NB4 (cell line): ENCODE results near the gene DNAJA3.

Experiments used
- CTCF ChIP-seq: IDR thresholded peaks from one replicate; pipeline ENCODE4 v1.5.1; 2012; ENCODE audit warnings: low read depth, low read length
- MYC ChIP-seq: IDR thresholded peaks from 2 replicates; pipeline ENCODE4 v1.6.1; 2011; ENCODE audit warnings: low read depth, low read length
- POLR2A ChIP-seq: IDR thresholded peaks from 2 replicates; pipeline ENCODE4 v1.6.1; 2011; ENCODE audit warnings: mild to moderate bottlenecking; ENCODE audit not compliant: insufficient read length; ENCODE audit errors: extremely low read depth
- TF ChIP-seq, protein P1 (sequence below): IDR thresholded peaks from 2 replicates; pipeline ENCODE4 v1.6.1; 2011; ENCODE audit warnings: low read depth, low read length

GRCh38 chr16:4392382-4393239 is 33.1 kb upstream of the DNAJA3 start:
- TF ChIP-seq CTCF (no peak), POLR2A (no peak), MYC (no peak)
- TF ChIP-seq, protein P1, sequence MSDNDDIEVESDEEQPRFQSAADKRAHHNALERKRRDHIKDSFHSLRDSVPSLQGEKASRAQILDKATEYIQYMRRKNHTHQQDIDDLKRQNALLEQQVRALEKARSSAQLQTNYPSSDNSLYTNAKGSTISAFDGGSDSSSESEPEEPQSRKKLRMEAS, result no peak
